Measurements from ENCODE around the gene PRRT2.

DNA sequence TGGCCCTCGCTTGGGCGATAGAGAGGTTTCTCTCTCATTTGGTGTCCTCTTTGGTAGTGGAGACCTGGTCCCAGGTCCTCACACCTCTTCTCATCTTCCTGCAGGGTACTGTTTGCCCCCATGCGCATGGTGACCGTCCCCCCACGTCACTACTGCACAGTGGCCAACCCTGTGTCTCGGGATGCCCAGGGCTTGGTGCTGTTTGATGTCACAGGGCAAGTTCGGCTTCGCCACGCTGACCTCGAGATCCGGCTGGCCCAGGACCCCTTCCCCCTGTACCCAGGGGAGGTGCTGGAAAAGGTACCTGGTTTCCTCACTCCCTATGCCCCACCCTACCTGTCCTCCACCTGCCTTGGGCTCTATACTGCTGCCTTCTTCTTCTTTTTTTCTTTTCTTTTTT, 18.8 kb downstream of the PRRT2 start:
- TF ChIP-seq EZH2 (IDR thresholded peaks at IDR 0.05): no peak
- TF ChIP-seq POLR2AphosphoS5 (IDR thresholded peaks at IDR 0.05; ENCODE audit: borderline replicate concordance, low read depth, low read length): no peak
